Activated T-helper 1 cell treated with anti-CD3 and anti-CD28 coated beads, Interleukin-12 subunit alpha, Interleukin-12 subunit beta, Interleukin-2, Interleukin-4 antibody, amounts not matched to agents 30 ng/mL and 10 ng/mL and 1 ng/mL, durations not matched to agents 14 hours and 24 hours and 36 hours (primary cell): ENCODE data around the gene JMY. TPM values are rescaled to one million over a fixed set of nuclear protein-coding genes. Genes with fewer than 3 reads are reported as not detected.

Source experiments
- DNase-seq: peaks from one replicate; pipeline ENCODE4 v3.0.0; 2021; ENCODE audit warnings: low spot score
- H3K27ac Mint-ChIP-seq: one replicate; pipeline ENCODE4 v1.8.0; 2021; ENCODE audit warnings: mild to moderate bottlenecking, mixed read lengths
- H3K27me3 Mint-ChIP-seq: one replicate; pipeline ENCODE4 v1.8.0; 2022; ENCODE audit warnings: mild to moderate bottlenecking, moderate library complexity, mixed read lengths; ENCODE audit not compliant: insufficient read depth
- H3K36me3 Mint-ChIP-seq: one replicate; pipeline ENCODE4 v1.8.0; 2021; ENCODE audit warnings: low read depth, mixed read lengths
- H3K4me1 Mint-ChIP-seq: one replicate; pipeline ENCODE4 v1.8.0; 2021; ENCODE audit warnings: low read depth, mixed read lengths
- H3K4me3 Mint-ChIP-seq: one replicate; pipeline ENCODE4 v1.8.0; 2021; ENCODE audit warnings: mild to moderate bottlenecking, moderate library complexity, mixed read lengths
- H3K9me3 Mint-ChIP-seq: one replicate; pipeline ENCODE4 v1.8.0; 2021; ENCODE audit warnings: mixed read lengths
- intact Hi-C: fragments of 100-400 bp; cut with micrococcal nuclease; formaldehyde crosslinking; loops from one replicate; pipeline ENCODE4 v1.15.1; 2024
- total RNA-seq: library from RNA; stranded (reverse); gene quantifications from 2 replicates; pipeline ENCODE4 v1.2.3, GENCODE V29; 2022

JMY gene
- total RNA-seq, 1 donor from 2014 or later: 5.5 TPM

DNA sequence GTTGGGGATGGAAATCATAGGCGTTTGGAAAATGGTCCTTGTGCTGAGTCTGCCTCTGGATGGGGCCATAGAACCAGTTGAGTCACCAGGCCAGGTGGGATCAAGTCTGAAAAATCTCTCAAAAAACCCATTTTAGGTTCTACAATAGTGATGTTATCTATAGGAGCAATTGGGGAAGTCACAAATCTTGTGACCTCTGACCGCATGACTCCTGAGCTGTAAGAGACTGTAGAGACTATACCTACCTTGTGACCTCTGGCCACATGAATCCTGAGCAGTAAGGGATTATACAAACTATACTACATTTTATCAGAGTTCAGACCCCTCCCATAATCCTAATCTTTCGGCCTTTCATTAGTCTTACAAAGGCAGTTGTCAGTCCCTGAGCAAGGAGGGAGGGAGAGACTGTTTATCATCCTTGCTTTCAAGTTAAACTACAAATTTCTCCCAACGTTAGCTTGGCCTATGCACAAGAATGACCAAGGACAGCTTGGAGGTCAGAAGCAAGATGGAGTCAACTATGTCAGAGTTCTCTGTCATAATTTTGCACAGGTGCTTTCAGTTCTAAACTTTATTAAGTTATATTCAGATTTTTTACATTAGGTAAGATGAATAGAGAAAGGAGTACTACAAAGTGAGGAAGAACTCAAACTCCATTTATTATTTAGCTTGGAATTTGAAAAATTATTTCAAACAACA is 11.5 kb upstream of the JMY start:
- no peak overlapping the region for H3K27ac Mint-ChIP-seq
- no peak overlapping the region for H3K4me3 Mint-ChIP-seq
- H3K36me3 Mint-ChIP-seq: no peaks in the 10 kb centered on the region
- DNase-seq: no peak
- no peaks in the 10 kb centered on the region for H3K9me3 Mint-ChIP-seq
- H3K4me1 Mint-ChIP-seq: peaks cover 6% of the 10 kb centered on the region
- H3K27me3 Mint-ChIP-seq: no peaks in the 10 kb centered on the region
- intact Hi-C loops: no loop called here

- no peaks in the 10 kb centered on the region for H3K9me3 Mint-ChIP-seq
- H3K36me3 Mint-ChIP-seq: no peaks in the 10 kb centered on the region
- H3K27me3 Mint-ChIP-seq: no peaks in the 10 kb centered on the region
- H3K27ac Mint-ChIP-seq: no peak overlapping the region
- H3K4me3 Mint-ChIP-seq: no peak overlapping the region
- intact Hi-C loops: no loop called here
- peaks cover 10% of the 10 kb centered on the region for H3K4me1 Mint-ChIP-seq
- DNase-seq: no peak
These were observed 10.9 kb upstream of the JMY start for GRCh38 chr5:79225026-79225425.

DNA sequence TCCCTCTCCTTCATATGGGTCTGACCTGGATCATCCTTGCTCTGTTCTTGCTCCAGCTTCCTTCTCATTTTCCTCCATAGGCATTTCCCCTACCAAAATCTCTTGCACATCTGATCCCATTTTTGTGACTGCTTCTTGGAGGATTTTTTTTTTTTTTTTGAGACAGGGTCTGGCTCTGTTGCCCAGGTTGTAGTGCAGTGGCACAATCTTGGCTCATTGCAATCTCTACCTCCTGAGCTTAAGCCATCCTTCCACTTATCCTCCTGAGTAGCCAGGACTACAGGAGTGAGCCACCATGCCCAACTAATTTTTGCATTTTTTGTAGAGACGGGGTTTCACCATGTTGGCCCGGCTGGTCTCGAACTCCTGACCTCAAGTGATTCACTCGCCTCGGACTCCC is 10.5 kb upstream of the JMY start:
- Mint-ChIP-seq H3K4me1 (peaks cover 10% of the 10 kb centered on the region), H3K27me3 (no peaks in the 10 kb centered on the region), H3K36me3 (no peaks in the 10 kb centered on the region), H3K9me3 (no peaks in the 10 kb centered on the region), H3K4me3 (no peak overlapping the region), H3K27ac (no peak overlapping the region)
- no peak for DNase-seq
- intact Hi-C loops: no loop called here

GRCh38 chr5:79227484-79228025 is 8.4 kb upstream of the JMY start:
- peaks cover 2% of the 10 kb centered on the region for H3K27me3 Mint-ChIP-seq
- H3K4me3 Mint-ChIP-seq: no peak overlapping the region
- peaks cover 10% of the 10 kb centered on the region for H3K4me1 Mint-ChIP-seq
- no peak overlapping the region for H3K27ac Mint-ChIP-seq
- intact Hi-C loops: no loop called here
- no peaks in the 10 kb centered on the region for H3K9me3 Mint-ChIP-seq
- no peaks in the 10 kb centered on the region for H3K36me3 Mint-ChIP-seq
- DNase-seq: no peak

GRCh38 chr5:79229357-79230174 is 6.4 kb upstream of the JMY start:
- Mint-ChIP-seq H3K4me1 (peaks cover 10% of the 10 kb centered on the region), H3K27me3 (peaks cover 2% of the 10 kb centered on the region), H3K36me3 (no peaks in the 10 kb centered on the region), H3K4me3 (no peak overlapping the region), H3K27ac (peak overlapping the region; percentile 51), H3K9me3 (no peaks in the 10 kb centered on the region)
- DNase-seq: peak; percentile 49
- intact Hi-C loops: loop anchor here (10.0 kb wide), 1 partner anchor 95 kb away; no protein-coding TSS in a partner anchor

DNA sequence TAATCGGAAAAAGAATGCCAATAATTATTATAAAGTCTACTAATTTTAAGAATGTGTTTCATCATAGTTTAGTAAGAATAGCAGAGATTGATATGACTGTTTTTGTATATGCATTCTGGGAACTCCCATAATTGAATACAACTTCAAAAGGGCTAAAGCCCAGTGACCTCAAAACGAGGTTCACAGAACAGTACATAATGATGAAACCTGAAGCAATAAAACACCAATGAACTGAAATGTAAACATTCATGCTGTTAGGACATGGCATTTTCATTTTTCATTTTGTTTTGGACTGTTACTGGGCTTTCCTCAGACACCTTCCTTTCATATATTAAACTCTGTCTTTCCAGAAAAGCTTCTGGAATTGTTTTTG is 684 bp upstream of the JMY start:
- Mint-ChIP-seq H3K4me1 (peaks cover 28% of the 10 kb centered on the region), H3K27me3 (peaks cover 2% of the 10 kb centered on the region), H3K4me3 (peak overlapping the region; percentile 94), H3K27ac (peak overlapping the region; percentile 95), H3K9me3 (no peaks in the 10 kb centered on the region), H3K36me3 (peaks cover 4% of the 10 kb centered on the region)
- DNase-seq: no peak
- intact Hi-C loops: loop anchor here (2.0 to 10.0 kb wide), 9 partner anchors 100 to 1743 kb away; partner anchors contain the start of genes AP3B1, SCAMP1, SERINC5 and TENT2

DNA sequence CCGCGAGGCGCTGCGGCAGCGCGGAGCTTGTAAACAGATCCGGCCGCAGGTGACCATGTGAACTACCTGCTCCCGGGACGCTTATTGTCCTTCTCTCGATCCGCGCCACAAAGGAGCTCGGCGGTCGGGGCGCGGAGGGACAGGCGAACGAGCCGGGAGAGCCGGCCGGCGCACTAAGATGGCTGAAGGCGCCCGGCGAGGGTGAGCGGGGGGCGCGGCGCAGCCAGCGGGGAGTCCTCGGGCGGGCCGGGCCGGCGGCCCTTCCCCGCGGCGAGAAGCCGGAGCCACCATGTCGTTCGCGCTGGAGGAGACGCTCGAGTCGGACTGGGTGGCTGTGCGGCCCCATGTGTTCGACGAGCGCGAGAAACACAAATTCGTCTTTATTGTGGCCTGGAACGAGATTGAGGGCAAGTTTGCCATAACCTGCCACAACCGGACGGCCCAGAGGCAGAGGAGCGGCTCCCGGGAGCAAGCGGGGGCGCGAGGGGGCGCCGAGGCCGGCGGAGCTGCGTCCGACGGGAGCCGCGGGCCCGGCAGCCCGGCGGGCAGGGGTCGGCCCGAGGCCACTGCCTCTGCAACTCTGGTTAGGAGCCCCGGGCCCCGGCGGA is 535 bp downstream of the JMY start:
- Mint-ChIP-seq H3K9me3 (no peaks in the 10 kb centered on the region), H3K4me3 (peak overlapping the region; percentile 89), H3K36me3 (peaks cover 4% of the 10 kb centered on the region), H3K27me3 (peaks cover 1% of the 10 kb centered on the region), H3K27ac (peak overlapping the region; percentile 79), H3K4me1 (peaks cover 40% of the 10 kb centered on the region)
- intact Hi-C loops: loop anchor here (1.0 to 10.0 kb wide), 10 partner anchors 102 to 1744 kb away; partner anchors contain the start of genes AP3B1, ARSB, SERINC5 and TENT2
- DNase-seq: peak; percentile 10

DNA sequence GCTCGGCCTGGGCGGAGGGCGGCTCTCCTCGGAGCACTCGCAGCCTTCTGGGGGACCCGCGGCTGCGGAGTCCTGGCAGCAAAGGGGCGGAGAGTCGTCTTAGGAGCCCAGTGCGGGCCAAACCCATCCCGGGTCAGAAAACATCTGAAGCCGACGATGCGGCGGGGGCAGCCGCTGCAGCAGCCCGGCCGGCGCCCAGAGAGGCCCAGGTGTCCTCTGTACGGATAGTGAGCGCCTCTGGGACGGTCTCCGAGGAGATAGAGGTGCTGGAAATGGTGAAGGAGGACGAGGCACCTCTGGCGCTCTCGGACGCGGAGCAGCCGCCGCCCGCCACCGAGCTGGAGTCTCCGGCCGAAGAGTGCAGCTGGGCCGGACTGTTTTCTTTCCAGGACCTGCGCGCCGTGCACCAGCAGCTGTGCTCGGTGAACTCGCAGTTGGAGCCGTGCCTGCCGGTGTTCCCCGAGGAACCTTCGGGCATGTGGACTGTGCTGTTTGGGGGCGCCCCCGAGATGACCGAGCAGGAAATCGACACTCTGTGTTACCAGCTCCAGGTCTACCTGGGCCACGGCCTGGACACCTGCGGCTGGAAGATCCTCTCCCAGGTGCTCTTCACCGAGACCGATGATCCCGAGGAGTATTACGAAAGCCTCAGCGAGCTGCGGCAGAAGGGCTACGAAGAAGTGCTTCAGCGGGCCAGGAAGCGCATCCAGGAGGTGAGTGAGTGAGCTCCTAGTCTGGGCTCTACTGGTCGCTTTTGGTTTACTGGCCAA is 1.2 kb downstream of the JMY start:
- H3K36me3 Mint-ChIP-seq: peaks cover 4% of the 10 kb centered on the region
- H3K9me3 Mint-ChIP-seq: no peaks in the 10 kb centered on the region
- intact Hi-C loops: loop anchor here (1.0 to 10.0 kb wide), 11 partner anchors 102 to 1745 kb away; partner anchors contain the start of genes AP3B1, ARSB, HOMER1 and SERINC5
- peak; percentile 28 for DNase-seq
- peak overlapping the region; percentile 82 for H3K27ac Mint-ChIP-seq
- H3K4me3 Mint-ChIP-seq: peak overlapping the region; percentile 89
- H3K27me3 Mint-ChIP-seq: no peaks in the 10 kb centered on the region
- H3K4me1 Mint-ChIP-seq: peaks cover 46% of the 10 kb centered on the region

DNA sequence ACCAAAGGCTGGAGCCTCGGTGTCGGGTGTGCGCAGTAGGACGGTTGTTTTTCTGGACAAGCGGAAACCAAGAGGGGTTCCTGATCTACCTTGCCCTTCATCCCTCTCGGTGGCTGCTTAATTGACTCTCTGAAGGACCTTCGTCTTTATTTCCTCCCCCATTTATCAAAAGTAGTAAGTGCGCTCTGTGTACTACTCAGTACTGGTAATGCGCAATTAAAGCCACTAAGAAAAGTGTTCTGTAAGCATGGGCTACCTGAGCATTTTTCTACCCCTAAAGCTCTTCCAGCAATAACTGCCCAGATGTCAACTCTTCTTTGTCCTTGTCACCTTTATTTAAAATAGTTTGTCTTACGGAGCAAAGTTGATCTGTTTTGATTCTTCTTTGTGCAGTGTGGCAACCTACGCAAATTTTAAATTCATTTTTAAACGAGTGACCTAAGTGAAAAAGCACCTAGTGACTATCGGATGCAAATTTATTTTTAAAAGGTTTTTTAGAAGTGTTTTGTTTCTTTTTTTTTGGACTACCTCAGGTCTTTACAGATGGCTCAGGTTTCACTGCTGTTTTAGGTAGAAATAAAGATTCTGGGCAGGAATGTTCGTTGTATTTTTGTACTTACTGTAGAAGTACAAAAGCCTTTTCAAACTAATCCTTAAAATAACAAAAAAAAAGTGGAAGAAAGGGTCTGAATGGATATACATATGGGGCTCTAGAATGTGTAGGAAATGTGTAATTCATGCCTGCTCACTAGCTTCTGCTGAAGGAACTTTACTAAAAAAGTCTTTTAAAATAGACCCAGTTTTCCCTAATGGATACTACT is 2.0 kb downstream of the JMY start:
- intact Hi-C loops: loop anchor here (1.0 to 10.0 kb wide), 9 partner anchors 103 to 1746 kb away; partner anchors contain the start of genes AP3B1, HOMER1, SERINC5 and TENT2
- no peak for DNase-seq
- peak overlapping the region; percentile 89 for H3K4me3 Mint-ChIP-seq
- H3K36me3 Mint-ChIP-seq: peaks cover 4% of the 10 kb centered on the region
- H3K27ac Mint-ChIP-seq: peak overlapping the region; percentile 82
- H3K27me3 Mint-ChIP-seq: no peaks in the 10 kb centered on the region
- H3K9me3 Mint-ChIP-seq: no peaks in the 10 kb centered on the region
- H3K4me1 Mint-ChIP-seq: peaks cover 50% of the 10 kb centered on the region

DNA sequence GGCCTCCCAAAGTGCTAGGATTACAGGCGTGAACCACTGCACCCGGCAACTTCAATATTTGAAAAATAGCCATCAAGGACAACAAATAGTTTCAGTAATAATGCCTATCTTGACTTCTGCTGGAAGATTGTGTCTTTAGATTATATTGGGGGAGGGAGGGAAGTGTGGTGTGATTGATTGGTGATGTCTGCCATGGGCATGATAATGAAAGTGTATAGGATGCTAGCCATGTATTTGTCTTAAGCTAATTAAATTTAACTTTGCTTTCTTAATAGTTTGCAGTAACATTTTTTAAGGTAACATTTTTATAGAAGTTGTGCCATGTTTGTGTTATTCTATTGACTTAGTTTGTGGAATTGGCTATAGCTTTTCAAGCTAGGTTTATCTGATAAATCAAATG is 4.6 kb downstream of the JMY start:
- no peak overlapping the region for H3K4me3 Mint-ChIP-seq
- peaks cover 4% of the 10 kb centered on the region for H3K36me3 Mint-ChIP-seq
- no peak for DNase-seq
- H3K27ac Mint-ChIP-seq: no peak overlapping the region
- no peaks in the 10 kb centered on the region for H3K27me3 Mint-ChIP-seq
- intact Hi-C loops: no loop called here
- no peaks in the 10 kb centered on the region for H3K9me3 Mint-ChIP-seq
- peaks cover 54% of the 10 kb centered on the region for H3K4me1 Mint-ChIP-seq

DNA sequence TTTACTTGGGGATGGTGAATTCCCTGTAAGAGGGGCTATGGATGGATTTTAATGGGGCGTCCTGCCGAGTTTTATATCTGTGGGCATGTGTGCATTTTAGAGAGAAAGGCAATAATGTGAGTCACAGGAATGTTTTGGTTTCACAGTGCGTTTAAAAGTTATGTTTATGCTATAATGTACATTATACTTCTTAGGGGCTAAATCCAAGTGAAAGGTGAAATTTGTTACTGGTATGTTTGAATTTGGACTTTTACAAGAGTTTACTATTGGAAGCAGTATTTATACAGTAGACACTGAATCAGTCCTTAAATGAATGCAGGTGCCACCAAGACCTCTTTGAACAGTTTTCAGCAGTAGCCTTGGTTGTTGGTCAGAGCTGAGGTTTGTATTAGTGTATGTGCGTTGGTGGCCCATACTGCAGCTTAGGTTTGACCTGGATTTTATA is 5.6 kb downstream of the JMY start:
- DNase-seq: no peak
- Mint-ChIP-seq H3K4me3 (no peak overlapping the region), H3K27ac (no peak overlapping the region), H3K27me3 (no peaks in the 10 kb centered on the region), H3K4me1 (peaks cover 51% of the 10 kb centered on the region), H3K9me3 (no peaks in the 10 kb centered on the region), H3K36me3 (peaks cover 5% of the 10 kb centered on the region)
- intact Hi-C loops: no loop called here
